ENCODE data around the gene SEC61A2. TPM values are rescaled to one million over a fixed set of nuclear protein-coding genes. Genes with fewer than 3 reads are reported as not detected.
A peak's percentile ranks its signal among the peaks of the same experiment; 100 is the strongest.

SEC61A2 gene
- total and polyA plus RNA-seq, 2 donors (not counting 1 experiment from before 2014, with no cell fraction given) = 10.7 to 20.2 TPM

GRCh38 chr10:12109286-12109685 is 20.2 kb upstream of the SEC61A2 start:
- intact Hi-C loops (cut with micrococcal nuclease) = no loop called here
- H3K79me2 ChIP-seq (ENCODE audit: control insufficient read depth, insufficient read depth, low read length) = peaks cover 20% of the 10 kb centered on the region
- H3K4me2 ChIP-seq (replicated peaks; ENCODE audit: low read depth, low read length, poor library complexity, severe bottlenecking) = no peak overlapping the region
- CTCF ChIA-PET = no interaction called here
- H3K4me3 ChIP-seq (ENCODE audit: control extremely low read depth in 1 of 5, extremely low read depth in 1 of 5, insufficient read depth in 1 of 5, low read depth in 2 of 5, low read length in 4 of 5) = no peak overlapping the region
- peaks cover 5 to 69% of the 10 kb centered on the region in 2 experiments for H3K36me3 ChIP-seq (replicated peaks in 1 of 2; ENCODE audit: control extremely low read depth in 1 of 2, control insufficient read depth in 1 of 2, extremely low read depth in 1 of 2, insufficient read depth in 2 of 2, low read length in 1 of 2)
- H3K9ac ChIP-seq (ENCODE audit: low read length) = no peak overlapping the region
- Mint-ChIP-seq H3K9me3 (ENCODE audit: insufficient read depth) (no peaks in the 10 kb centered on the region), H3K27ac (no peak overlapping the region), H3K4me3 (no peak overlapping the region), H3K27me3 (no peaks in the 10 kb centered on the region), H3K4me1 (peaks cover 17% of the 10 kb centered on the region)
- no peaks in the 10 kb centered on the region for H3K27me3 ChIP-seq (replicated peaks in 1 of 4; ENCODE audit: control extremely low read depth in 1 of 4, control insufficient read depth in 3 of 4, insufficient read depth in 4 of 4, low read length in 3 of 4)
- H4K20me1 ChIP-seq (ENCODE audit: control insufficient read depth, insufficient read depth, low read length, poor library complexity, severe bottlenecking) = no peaks in the 10 kb centered on the region
- no peak for DNase-seq
- H2AFZ ChIP-seq (ENCODE audit: insufficient read depth, low read depth, low read length, poor library complexity, severe bottlenecking) = no peak overlapping the region
- 99% methylated on average over 5 of the region's 5 CpGs for WGBS (ENCODE audit: insufficient coverage)
- TF ChIP-seq EZH2 (IDR thresholded peaks at IDR 0.05; ENCODE audit: borderline replicate concordance, insufficient read depth, low read depth, low read length, poor library complexity, severe bottlenecking) = no peak
- no peak for TF ChIP-seq CTCF (IDR thresholded peaks at IDR 0.05)
- POLR2A ChIA-PET = no interaction called here
- H3K27ac ChIP-seq (ENCODE audit: low read length in 2 of 2) = no peak overlapping the region
- H3K9me3 ChIP-seq (ENCODE audit: control extremely low read depth in 1 of 3, control insufficient read depth in 2 of 3, insufficient read depth in 1 of 3, low read length in 2 of 3) = no peaks in the 10 kb centered on the region
- ATAC-seq (ENCODE audit: low read depth) = no peak
- peaks cover 17 to 23% of the 10 kb centered on the region in 2 donors for H3K4me1 ChIP-seq (ENCODE audit: control insufficient read depth in 2 of 2, insufficient read depth in 2 of 2, low read length in 2 of 2)

GRCh38 chr10:12111528-12111927 is 17.9 kb upstream of the SEC61A2 start:
- Histone ChIP-seq H3K79me2 (ENCODE audit: control insufficient read depth, insufficient read depth, low read length) (peaks cover 17% of the 10 kb centered on the region), H3K27ac (ENCODE audit: low read length in 2 of 2) (peak overlapping the region in 1 of 2 donors; percentile 70), H4K20me1 (ENCODE audit: control insufficient read depth, insufficient read depth, low read length, poor library complexity, severe bottlenecking) (no peaks in the 10 kb centered on the region), H3K4me3 (ENCODE audit: control extremely low read depth in 1 of 5, extremely low read depth in 1 of 5, insufficient read depth in 1 of 5, low read depth in 2 of 5, low read length in 4 of 5) (no peak overlapping the region), H3K36me3 (replicated peaks in 1 of 2; ENCODE audit: control extremely low read depth in 1 of 2, control insufficient read depth in 1 of 2, extremely low read depth in 1 of 2, insufficient read depth in 2 of 2, low read length in 1 of 2) (peaks cover 2 to 63% of the 10 kb centered on the region in 2 experiments), H3K4me1 (ENCODE audit: control insufficient read depth in 2 of 2, insufficient read depth in 2 of 2, low read length in 2 of 2) (peaks cover 17 to 23% of the 10 kb centered on the region in 2 donors), H3K9ac (ENCODE audit: low read length) (no peak overlapping the region), H2AFZ (ENCODE audit: insufficient read depth, low read depth, low read length, poor library complexity, severe bottlenecking) (no peak overlapping the region), H3K27me3 (replicated peaks in 1 of 4; ENCODE audit: control extremely low read depth in 1 of 4, control insufficient read depth in 3 of 4, insufficient read depth in 4 of 4, low read length in 3 of 4) (no peaks in the 10 kb centered on the region), H3K9me3 (ENCODE audit: control extremely low read depth in 1 of 3, control insufficient read depth in 2 of 3, insufficient read depth in 1 of 3, low read length in 2 of 3) (no peaks in the 10 kb centered on the region), H3K4me2 (replicated peaks; ENCODE audit: low read depth, low read length, poor library complexity, severe bottlenecking) (no peak overlapping the region)
- DNase-seq (no peak), ATAC-seq (ENCODE audit: low read depth) (no peak)
- H3K27me3 Mint-ChIP-seq = no peaks in the 10 kb centered on the region
- H3K27ac Mint-ChIP-seq = peak overlapping the region; percentile 11
- CTCF ChIA-PET = interaction anchor here (1.4 kb wide), 1 partner anchor 19 kb away, joined by 3 read pairs; no protein-coding TSS in a partner anchor
- intact Hi-C loops (cut with micrococcal nuclease) = no loop called here
- TF ChIP-seq EZH2 (IDR thresholded peaks at IDR 0.05; ENCODE audit: borderline replicate concordance, insufficient read depth, low read depth, low read length, poor library complexity, severe bottlenecking) (no peak), CTCF (IDR thresholded peaks at IDR 0.05) (no peak)
- H3K9me3 Mint-ChIP-seq (ENCODE audit: insufficient read depth) = no peaks in the 10 kb centered on the region
- H3K4me1 Mint-ChIP-seq = peaks cover 17% of the 10 kb centered on the region
- no peak overlapping the region for H3K4me3 Mint-ChIP-seq
- POLR2A ChIA-PET = no interaction called here

Data from B cell (primary cell).